MM.1S (cell line): ENCODE data around the gene CRADD.

Experiments
- DNase-seq: peaks from one replicate; pipeline ENCODE4 v3.0.0-alpha.2; 2015
- H2AFZ ChIP-seq: fragments of 300-600 bp; sonication (generic); 2 replicates; pipeline ENCODE4 v1.6.0; 2016; ENCODE audit warnings: antibody characterized with exemption, low read length
- H3F3A ChIP-seq: fragments of 300-600 bp; sonication (generic); 2 replicates; pipeline ENCODE4 v1.6.1; 2016; ENCODE audit warnings: mild to moderate bottlenecking, antibody characterized with exemption, low read length, moderate library complexity, mixed read lengths; ENCODE audit not compliant: insufficient read depth
- H3K27ac ChIP-seq: fragments of 300-600 bp; sonication (generic); 2 replicates; pipeline ENCODE4 v1.5.1; 2016; ENCODE audit warnings: mild to moderate bottlenecking, low read length
- H3K27me3 ChIP-seq: fragments of 300-600 bp; sonication (generic); replicated peaks from 2 replicates; pipeline ENCODE4 v1.6.0; 2016; ENCODE audit warnings: low read length; ENCODE audit not compliant: insufficient read depth
- H3K36me3 ChIP-seq: fragments of 300-600 bp; sonication (generic); replicated peaks from 2 replicates; pipeline ENCODE4 v1.6.1; 2016; ENCODE audit warnings: mild to moderate bottlenecking, low read length, mixed read lengths; ENCODE audit not compliant: insufficient read depth
- H3K4me1 ChIP-seq: fragments of 300-600 bp; sonication (generic); 2 replicates; pipeline ENCODE4 v1.6.1; 2016; ENCODE audit warnings: low read length, mixed read lengths
- H3K4me2 ChIP-seq: fragments of 300-600 bp; sonication (generic); 2 replicates; pipeline ENCODE4 v1.6.0; 2016; ENCODE audit warnings: low read depth, low read length
- H3K4me3 ChIP-seq: fragments of 300-600 bp; sonication (generic); 2 replicates; pipeline ENCODE4 v1.5.1; 2016; ENCODE audit warnings: low read length, mixed read lengths
- H3K79me2 ChIP-seq: fragments of 300-600 bp; sonication (generic); 2 replicates; pipeline ENCODE4 v1.6.1; 2016; ENCODE audit warnings: mixed run types, low read length, mixed read lengths
- H3K9ac ChIP-seq: fragments of 300-600 bp; sonication (generic); 2 replicates; pipeline ENCODE4 v1.6.1; 2016; ENCODE audit warnings: low read length, mixed read lengths
- H3K9me2 ChIP-seq: fragments of 300-600 bp; sonication (generic); replicated peaks from 2 replicates; pipeline ENCODE4 v1.6.1; 2016; ENCODE audit warnings: mild to moderate bottlenecking, low read length, mixed read lengths; ENCODE audit not compliant: insufficient read depth
- H3K9me3 ChIP-seq: fragments of 300-600 bp; sonication (generic); replicated peaks from 2 replicates; pipeline ENCODE4 v1.6.1; 2016; ENCODE audit warnings: mild to moderate bottlenecking, low read length, mixed read lengths; ENCODE audit not compliant: insufficient read depth
- H4K20me1 ChIP-seq: fragments of 300-600 bp; sonication (generic); 2 replicates; pipeline ENCODE4 v1.6.1; 2016; ENCODE audit warnings: mild to moderate bottlenecking, low read length, moderate library complexity, mixed read lengths; ENCODE audit not compliant: insufficient read depth
- EZH2 ChIP-seq: fragments of 300-600 bp; sonication (generic); optimal IDR thresholded peaks from 2 replicates; pipeline ENCODE3; 2017; ENCODE audit warnings: low read depth, mild to moderate bottlenecking, antibody characterized with exemption, low read length, mixed read lengths
- EZH2phosphoT487 ChIP-seq: fragments of 300-600 bp; sonication (generic); IDR thresholded peaks from 2 replicates; pipeline ENCODE4 v1.6.1; 2018; ENCODE audit warnings: antibody characterized with exemption, low read length
- TF ChIP-seq, protein P1 (sequence below): fragments of 300-600 bp; sonication (generic); IDR thresholded peaks from 2 replicates; pipeline ENCODE4 v1.5.1; 2016; ENCODE audit warnings: antibody characterized with exemption, low read length, mixed read lengths

Gene CRADD

GRCh38 chr12:93836620-93837260 lies 159.6 kb downstream of the CRADD start:
- Histone ChIP-seq H3K9me3 (no peaks in the 10 kb centered on the region), H3K4me3 (no peak overlapping the region), H3K4me1 (no peaks in the 10 kb centered on the region), H3K79me2 (no peaks in the 10 kb centered on the region), H3K4me2 (no peak overlapping the region), H3K27me3 (no peaks in the 10 kb centered on the region), H3K9ac (no peak overlapping the region), H4K20me1 (no peaks in the 10 kb centered on the region; the same call in 1 of the 2 replicates), H3K27ac (no peak overlapping the region), H3K36me3 (no peaks in the 10 kb centered on the region), H3K9me2 (no peaks in the 10 kb centered on the region), H3F3A (no peaks in the 10 kb centered on the region), H2AFZ (no peak overlapping the region)
- TF ChIP-seq, protein P1, sequence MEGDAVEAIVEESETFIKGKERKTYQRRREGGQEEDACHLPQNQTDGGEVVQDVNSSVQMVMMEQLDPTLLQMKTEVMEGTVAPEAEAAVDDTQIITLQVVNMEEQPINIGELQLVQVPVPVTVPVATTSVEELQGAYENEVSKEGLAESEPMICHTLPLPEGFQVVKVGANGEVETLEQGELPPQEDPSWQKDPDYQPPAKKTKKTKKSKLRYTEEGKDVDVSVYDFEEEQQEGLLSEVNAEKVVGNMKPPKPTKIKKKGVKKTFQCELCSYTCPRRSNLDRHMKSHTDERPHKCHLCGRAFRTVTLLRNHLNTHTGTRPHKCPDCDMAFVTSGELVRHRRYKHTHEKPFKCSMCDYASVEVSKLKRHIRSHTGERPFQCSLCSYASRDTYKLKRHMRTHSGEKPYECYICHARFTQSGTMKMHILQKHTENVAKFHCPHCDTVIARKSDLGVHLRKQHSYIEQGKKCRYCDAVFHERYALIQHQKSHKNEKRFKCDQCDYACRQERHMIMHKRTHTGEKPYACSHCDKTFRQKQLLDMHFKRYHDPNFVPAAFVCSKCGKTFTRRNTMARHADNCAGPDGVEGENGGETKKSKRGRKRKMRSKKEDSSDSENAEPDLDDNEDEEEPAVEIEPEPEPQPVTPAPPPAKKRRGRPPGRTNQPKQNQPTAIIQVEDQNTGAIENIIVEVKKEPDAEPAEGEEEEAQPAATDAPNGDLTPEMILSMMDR = no peak
- TF ChIP-seq EZH2 (no peak), EZH2phosphoT487 (no peak)
- no peak for DNase-seq

DNA sequence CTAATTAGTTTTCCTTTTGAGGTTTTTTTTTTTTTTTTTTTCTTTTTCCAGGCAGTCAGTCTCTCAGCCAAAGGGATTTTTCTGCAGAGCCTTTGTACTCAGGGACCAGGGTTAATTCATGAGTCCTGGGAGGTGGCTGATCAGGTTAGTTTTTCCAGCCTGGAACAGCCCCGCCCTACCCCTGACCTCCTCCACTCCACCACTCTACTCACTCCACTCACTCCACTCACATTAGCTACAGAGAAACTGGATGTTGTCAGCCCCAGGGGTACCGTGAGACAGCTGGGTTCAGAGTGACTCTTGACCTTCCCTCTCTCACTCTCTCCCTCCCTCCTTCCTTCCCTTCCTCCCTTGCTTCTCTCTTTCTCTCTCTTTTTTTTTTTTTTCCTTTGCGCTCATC lies 161.0 kb downstream of the CRADD start:
- no peak overlapping the region for H3K9ac ChIP-seq

DNA sequence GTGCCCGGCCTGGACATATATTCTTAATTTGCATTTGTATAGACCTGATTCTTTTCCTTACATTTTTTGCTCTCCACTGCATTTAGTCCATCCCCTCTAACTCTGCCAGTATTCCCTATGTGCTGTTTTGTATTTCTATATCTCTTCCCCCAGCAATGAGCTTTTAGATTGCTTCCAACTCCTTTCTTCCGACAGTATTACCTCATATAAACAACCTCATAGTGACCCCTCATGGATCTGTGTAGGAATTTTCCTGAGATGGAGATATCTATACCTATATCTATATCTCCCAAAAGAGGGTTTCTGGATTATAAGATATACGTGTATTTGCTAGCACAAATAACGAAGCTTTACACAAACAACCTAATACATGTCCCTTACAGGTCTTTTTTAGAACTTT lies 161.9 kb downstream of the CRADD start:
- Histone ChIP-seq H3K9me2 (no peaks in the 10 kb centered on the region), H3K4me3 (no peak overlapping the region), H3K27me3 (no peaks in the 10 kb centered on the region), H3K9me3 (no peaks in the 10 kb centered on the region), H3K4me1 (no peaks in the 10 kb centered on the region), H3K36me3 (no peaks in the 10 kb centered on the region), H3K27ac (no peak overlapping the region), H3K4me2 (no peak overlapping the region), H2AFZ (no peak overlapping the region), H3K79me2 (no peaks in the 10 kb centered on the region), H3K9ac (no peak overlapping the region), H4K20me1 (no peaks in the 10 kb centered on the region; the same call in 1 of the 2 replicates), H3F3A (no peaks in the 10 kb centered on the region)
- TF ChIP-seq, protein P1 = no peak
- TF ChIP-seq EZH2phosphoT487 = no peak
- no peak for TF ChIP-seq EZH2
- no peak for DNase-seq

More for the DNA sequence above, 161.0 kb downstream of the CRADD start:
- no peaks in the 10 kb centered on the region for H3K79me2 ChIP-seq
- no peaks in the 10 kb centered on the region for H3K27me3 ChIP-seq
- TF ChIP-seq EZH2 (no peak), EZH2phosphoT487 (no peak)
- TF ChIP-seq, protein P1 = no peak
- no peaks in the 10 kb centered on the region for H3K4me1 ChIP-seq
- no peaks in the 10 kb centered on the region for H3K36me3 ChIP-seq
- no peaks in the 10 kb centered on the region; the same call in 1 of the 2 replicates for H4K20me1 ChIP-seq
- no peaks in the 10 kb centered on the region for H3F3A ChIP-seq
- no peak overlapping the region for H3K27ac ChIP-seq
- no peak for DNase-seq
- no peak overlapping the region for H2AFZ ChIP-seq
- no peaks in the 10 kb centered on the region for H3K9me2 ChIP-seq
- no peak overlapping the region for H3K4me3 ChIP-seq
- H3K9me3 ChIP-seq = no peaks in the 10 kb centered on the region
- H3K4me2 ChIP-seq = no peak overlapping the region
